ENCODE measurements around the gene PPP1R1C.

GRCh38 chr2:182072861-182073260, 87.2 kb downstream of the PPP1R1C start:
- TF ChIP-seq CTCF (IDR thresholded peaks at IDR 0.05), result no peak
- no peak for TF ChIP-seq ZFX (IDR thresholded peaks at IDR 0.05; ENCODE audit: borderline replicate concordance)
